Neuron (in vitro differentiated cells): ENCODE results near the gene EFNB2.

Source experiments
- H2AFZ ChIP-seq: one replicate; pipeline ENCODE4 v1.6.1; 2013; ENCODE audit warnings: low read depth, mild to moderate bottlenecking, inconsistent platforms, low read length, moderate library complexity
- H3K27me3 ChIP-seq: one replicate; pipeline ENCODE4 v1.6.1; 2013; ENCODE audit warnings: low read length; ENCODE audit not compliant: insufficient read depth
- H3K36me3 ChIP-seq: one replicate; pipeline ENCODE4 v1.6.1; 2013; ENCODE audit warnings: low read length; ENCODE audit not compliant: insufficient read depth
- H3K4me1 ChIP-seq: one replicate; pipeline ENCODE4 v1.6.1; 2013; ENCODE audit warnings: low read length; ENCODE audit not compliant: insufficient read depth
- H3K4me3 ChIP-seq: 2 replicates; pipeline ENCODE4 v1.5.1; 2013; ENCODE audit warnings: mild to moderate bottlenecking, low read length, moderate library complexity
- H3K9me3 ChIP-seq: one replicate; pipeline ENCODE4 v1.6.1; 2013; ENCODE audit warnings: low read length

EFNB2 gene

GRCh38 chr13:106536244-106537034 lies 977 bp upstream of the EFNB2 start:
- Histone ChIP-seq H3K27me3 (no peaks in the 10 kb centered on the region), H3K9me3 (peaks cover 6% of the 10 kb centered on the region), H3K4me3 (peak overlapping the region; percentile 78), H3K4me1 (peaks cover 2% of the 10 kb centered on the region), H2AFZ (no peak overlapping the region), H3K36me3 (peaks cover 24% of the 10 kb centered on the region)

- Histone ChIP-seq H3K27me3 (no peaks in the 10 kb centered on the region), H3K36me3 (peaks cover 12% of the 10 kb centered on the region), H2AFZ (no peak overlapping the region), H3K4me3 (peak overlapping the region; percentile 78), H3K9me3 (no peaks in the 10 kb centered on the region), H3K4me1 (peaks cover 17% of the 10 kb centered on the region)
Measured at GRCh38 chr13:106534639-106535551, 567 bp downstream of the EFNB2 start.

GRCh38 chr13:106533943-106534638 lies 1.4 kb downstream of the EFNB2 start:
- no peaks in the 10 kb centered on the region for H3K27me3 ChIP-seq
- H2AFZ ChIP-seq = no peak overlapping the region
- H3K36me3 ChIP-seq = peaks cover 12% of the 10 kb centered on the region
- peak overlapping the region; percentile 78 for H3K4me3 ChIP-seq
- no peaks in the 10 kb centered on the region for H3K9me3 ChIP-seq
- peaks cover 25% of the 10 kb centered on the region for H3K4me1 ChIP-seq

- H2AFZ ChIP-seq = no peak overlapping the region
- H3K4me1 ChIP-seq = peaks cover 32% of the 10 kb centered on the region
- peak overlapping the region; percentile 78 for H3K4me3 ChIP-seq
- H3K9me3 ChIP-seq = no peaks in the 10 kb centered on the region
- no peaks in the 10 kb centered on the region for H3K27me3 ChIP-seq
- peaks cover 12% of the 10 kb centered on the region for H3K36me3 ChIP-seq
Measured at GRCh38 chr13:106533101-106533942, 2.1 kb downstream of the EFNB2 start.

GRCh38 chr13:106532111-106532929 lies 3.1 kb downstream of the EFNB2 start:
- Histone ChIP-seq H3K4me1 (peaks cover 41% of the 10 kb centered on the region), H3K36me3 (peaks cover 12% of the 10 kb centered on the region), H3K4me3 (peak overlapping the region; percentile 78), H2AFZ (no peak overlapping the region), H3K9me3 (no peaks in the 10 kb centered on the region), H3K27me3 (no peaks in the 10 kb centered on the region)

GRCh38 chr13:106530980-106531481 lies 4.4 kb downstream of the EFNB2 start:
- Histone ChIP-seq H3K36me3 (peaks cover 17% of the 10 kb centered on the region), H2AFZ (no peak overlapping the region), H3K4me3 (peak overlapping the region; percentile 78), H3K27me3 (no peaks in the 10 kb centered on the region), H3K4me1 (peaks cover 53% of the 10 kb centered on the region), H3K9me3 (no peaks in the 10 kb centered on the region)

- H3K36me3 ChIP-seq = peaks cover 24% of the 10 kb centered on the region
- H3K4me3 ChIP-seq = peak overlapping the region; percentile 78
- peaks cover 60% of the 10 kb centered on the region for H3K4me1 ChIP-seq
- no peaks in the 10 kb centered on the region for H3K27me3 ChIP-seq
- H3K9me3 ChIP-seq = no peaks in the 10 kb centered on the region
- no peak overlapping the region for H2AFZ ChIP-seq
Measured at GRCh38 chr13:106530171-106530851, 5.2 kb downstream of the EFNB2 start.

GRCh38 chr13:106529415-106530170 lies 5.9 kb downstream of the EFNB2 start:
- Histone ChIP-seq H3K4me3 (peak overlapping the region; percentile 78), H3K27me3 (no peaks in the 10 kb centered on the region), H3K9me3 (no peaks in the 10 kb centered on the region), H3K4me1 (peaks cover 61% of the 10 kb centered on the region), H3K36me3 (peaks cover 28% of the 10 kb centered on the region), H2AFZ (no peak overlapping the region)

GRCh38 chr13:106528718-106529414 lies 6.6 kb downstream of the EFNB2 start:
- Histone ChIP-seq H3K4me1 (peaks cover 63% of the 10 kb centered on the region), H3K4me3 (peak overlapping the region; percentile 78), H3K27me3 (no peaks in the 10 kb centered on the region), H2AFZ (no peak overlapping the region), H3K36me3 (peaks cover 32% of the 10 kb centered on the region), H3K9me3 (no peaks in the 10 kb centered on the region)

GRCh38 chr13:106527826-106528225 lies 7.6 kb downstream of the EFNB2 start:
- Histone ChIP-seq H3K4me3 (no peak overlapping the region), H3K27me3 (no peaks in the 10 kb centered on the region), H2AFZ (no peak overlapping the region), H3K9me3 (no peaks in the 10 kb centered on the region), H3K36me3 (peaks cover 28% of the 10 kb centered on the region), H3K4me1 (peaks cover 74% of the 10 kb centered on the region)
